Measurements from ENCODE around the gene GHR.

The GHR gene

GRCh38 chr5:42499016-42499415 is 75.8 kb downstream of the GHR start:
- no peak for TF ChIP-seq CTCF (IDR thresholded peaks at IDR 0.05; ENCODE audit: low read depth, low read length)

GRCh38 chr5:42500003-42500599 is 76.9 kb downstream of the GHR start:
- no peak for DNase-seq (ENCODE audit: extremely low read depth, low read depth)

More at GRCh38 chr5:42499016-42499415, 75.8 kb downstream of the GHR start:
- DNase-seq (ENCODE audit: extremely low read depth, low read depth) = no peak

GRCh38 chr5:42502613-42503470 is 79.6 kb downstream of the GHR start:
- DNase-seq (ENCODE audit: extremely low read depth, low read depth) = no peak
- TF ChIP-seq CTCF (IDR thresholded peaks at IDR 0.05; ENCODE audit: low read depth, low read length) = no peak

More at GRCh38 chr5:42500003-42500599, 76.9 kb downstream of the GHR start:
- TF ChIP-seq CTCF (IDR thresholded peaks at IDR 0.05; ENCODE audit: low read depth, low read length) = no peak

- TF ChIP-seq CTCF (IDR thresholded peaks at IDR 0.05; ENCODE audit: low read depth, low read length) = no peak
Observed at GRCh38 chr5:42506662-42507061, 83.4 kb downstream of the GHR start.

GRCh38 chr5:42507451-42508097 is 84.3 kb downstream of the GHR start:
- DNase-seq (ENCODE audit: extremely low read depth, low read depth) = no peak
- TF ChIP-seq CTCF (IDR thresholded peaks at IDR 0.05; ENCODE audit: low read depth, low read length) = no peak

More at GRCh38 chr5:42506662-42507061, 83.4 kb downstream of the GHR start:
- DNase-seq (ENCODE audit: extremely low read depth, low read depth) = no peak

GRCh38 chr5:42513246-42513645 is 90.0 kb downstream of the GHR start:
- no peak for DNase-seq (ENCODE audit: extremely low read depth, low read depth)
- no peak for TF ChIP-seq CTCF (IDR thresholded peaks at IDR 0.05; ENCODE audit: low read depth, low read length)

GRCh38 chr5:42514754-42515153 is 91.5 kb downstream of the GHR start:
- DNase-seq (ENCODE audit: extremely low read depth, low read depth) = no peak
- no peak for TF ChIP-seq CTCF (IDR thresholded peaks at IDR 0.05; ENCODE audit: low read depth, low read length)

Measured in AG09319 (cell line).